Transverse colon (tissue), 4 donors: ENCODE measurements around the gene MAFF.

ENCODE experiments used
- EP300 ChIP-seq: sonication (generic); formaldehyde crosslinking; IDR thresholded peaks from one replicate; pipeline ENCODE4 v1.6.1; 2017; ENCODE audit warnings: antibody characterized with exemption, low read depth
- POLR2A ChIP-seq: fragments of 450-650 bp; IDR thresholded peaks from one replicate; pipeline ENCODE4 v1.6.1; 2016; ENCODE audit warnings: antibody characterized with exemption, mild to moderate bottlenecking, moderate library complexity
- POLR2AphosphoS5 ChIP-seq, 3 donors: sonication (generic); formaldehyde crosslinking; IDR thresholded peaks; one replicate each; pipeline ENCODE4 v1.6.1; 2016; ENCODE audit warnings: antibody characterized with exemption in 3 of 3
- TF ChIP-seq, protein P1 (sequence below), 5 experiments: fragments of 200-600 bp in 3 of 5; fragments of 450-650 bp in 2 of 5; sonication (generic) in 3 of 5; IDR thresholded peaks; 1 replicate in 2 of 5; 2 replicates in 3 of 5; pipeline ENCODE4 v1.5.1; 2016 to 2017; ENCODE audit warnings: antibody characterized with exemption in 5 of 5, inconsistent platforms in 3 of 5, mild to moderate bottlenecking in 2 of 5, moderate library complexity in 1 of 5

DNA sequence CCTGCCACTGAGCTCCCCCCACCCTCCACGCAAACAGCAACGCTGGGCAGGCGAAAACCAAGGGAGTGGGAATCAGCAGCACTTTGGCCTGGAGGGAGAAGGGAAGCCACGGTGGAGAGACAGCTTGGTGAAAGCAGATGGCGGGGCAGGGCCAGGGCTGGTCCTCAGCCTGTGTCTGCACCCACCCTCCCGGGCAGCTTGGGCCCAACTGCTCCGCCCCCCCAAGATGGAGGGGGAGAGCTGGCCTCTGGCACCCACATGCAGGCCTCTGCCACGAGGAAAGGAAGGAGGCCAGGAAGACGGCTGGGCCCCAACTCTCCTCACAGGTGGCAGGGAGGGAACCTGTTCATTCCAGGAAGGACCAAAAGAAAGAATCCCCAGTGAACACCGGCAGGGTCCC, 17.8 kb downstream of the MAFF start:
- TF ChIP-seq, protein P1, sequence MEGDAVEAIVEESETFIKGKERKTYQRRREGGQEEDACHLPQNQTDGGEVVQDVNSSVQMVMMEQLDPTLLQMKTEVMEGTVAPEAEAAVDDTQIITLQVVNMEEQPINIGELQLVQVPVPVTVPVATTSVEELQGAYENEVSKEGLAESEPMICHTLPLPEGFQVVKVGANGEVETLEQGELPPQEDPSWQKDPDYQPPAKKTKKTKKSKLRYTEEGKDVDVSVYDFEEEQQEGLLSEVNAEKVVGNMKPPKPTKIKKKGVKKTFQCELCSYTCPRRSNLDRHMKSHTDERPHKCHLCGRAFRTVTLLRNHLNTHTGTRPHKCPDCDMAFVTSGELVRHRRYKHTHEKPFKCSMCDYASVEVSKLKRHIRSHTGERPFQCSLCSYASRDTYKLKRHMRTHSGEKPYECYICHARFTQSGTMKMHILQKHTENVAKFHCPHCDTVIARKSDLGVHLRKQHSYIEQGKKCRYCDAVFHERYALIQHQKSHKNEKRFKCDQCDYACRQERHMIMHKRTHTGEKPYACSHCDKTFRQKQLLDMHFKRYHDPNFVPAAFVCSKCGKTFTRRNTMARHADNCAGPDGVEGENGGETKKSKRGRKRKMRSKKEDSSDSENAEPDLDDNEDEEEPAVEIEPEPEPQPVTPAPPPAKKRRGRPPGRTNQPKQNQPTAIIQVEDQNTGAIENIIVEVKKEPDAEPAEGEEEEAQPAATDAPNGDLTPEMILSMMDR (IDR thresholded peaks at IDR 0.05) = no peak
- TF ChIP-seq EP300 (no peak), POLR2AphosphoS5 (IDR thresholded peaks at IDR 0.05) (no peak), POLR2A (no peak)
